ENCODE measurements around the gene AGRP.

DNA sequence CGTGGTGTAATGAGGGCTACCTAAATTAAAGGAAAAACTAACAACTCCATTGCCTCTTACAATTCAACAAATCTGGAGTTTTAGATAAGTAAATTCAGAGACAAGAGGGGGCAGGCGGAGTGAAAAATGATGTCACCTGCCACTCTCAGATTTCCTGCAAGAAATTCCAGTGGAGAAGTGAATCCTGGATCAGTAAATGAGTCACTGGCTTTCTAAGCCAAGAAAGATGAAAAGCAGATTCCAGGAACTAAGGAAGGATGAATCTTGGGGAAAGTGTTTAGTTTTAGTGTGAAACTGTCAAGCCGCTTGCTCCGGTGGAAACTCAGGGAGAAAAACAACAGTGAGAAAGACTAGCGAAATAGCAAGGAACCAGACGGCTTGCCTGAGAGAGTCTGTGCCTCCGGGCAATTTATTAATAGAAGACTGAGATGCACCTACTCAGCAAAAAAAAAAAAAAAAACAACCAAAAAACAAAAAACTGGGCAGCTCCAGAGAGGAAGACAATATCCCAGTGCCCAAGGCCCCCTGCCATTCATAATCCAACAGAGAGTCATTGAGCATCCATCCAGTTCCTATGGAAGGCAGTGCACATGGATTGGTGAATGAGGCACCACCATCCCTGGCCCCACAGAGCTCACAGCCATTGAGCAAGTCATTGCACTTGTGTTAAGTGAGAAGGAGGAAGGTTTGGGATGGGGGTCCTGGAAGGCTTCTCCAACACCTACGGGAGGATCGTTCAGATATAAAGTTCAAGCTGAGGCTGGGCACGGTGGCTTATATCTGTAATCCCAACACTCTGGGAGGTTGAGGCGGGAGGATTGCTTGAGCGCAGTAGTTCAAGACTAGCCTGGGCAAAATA is 33.2 kb upstream of the AGRP start:
- TF ChIP-seq, protein P1, sequence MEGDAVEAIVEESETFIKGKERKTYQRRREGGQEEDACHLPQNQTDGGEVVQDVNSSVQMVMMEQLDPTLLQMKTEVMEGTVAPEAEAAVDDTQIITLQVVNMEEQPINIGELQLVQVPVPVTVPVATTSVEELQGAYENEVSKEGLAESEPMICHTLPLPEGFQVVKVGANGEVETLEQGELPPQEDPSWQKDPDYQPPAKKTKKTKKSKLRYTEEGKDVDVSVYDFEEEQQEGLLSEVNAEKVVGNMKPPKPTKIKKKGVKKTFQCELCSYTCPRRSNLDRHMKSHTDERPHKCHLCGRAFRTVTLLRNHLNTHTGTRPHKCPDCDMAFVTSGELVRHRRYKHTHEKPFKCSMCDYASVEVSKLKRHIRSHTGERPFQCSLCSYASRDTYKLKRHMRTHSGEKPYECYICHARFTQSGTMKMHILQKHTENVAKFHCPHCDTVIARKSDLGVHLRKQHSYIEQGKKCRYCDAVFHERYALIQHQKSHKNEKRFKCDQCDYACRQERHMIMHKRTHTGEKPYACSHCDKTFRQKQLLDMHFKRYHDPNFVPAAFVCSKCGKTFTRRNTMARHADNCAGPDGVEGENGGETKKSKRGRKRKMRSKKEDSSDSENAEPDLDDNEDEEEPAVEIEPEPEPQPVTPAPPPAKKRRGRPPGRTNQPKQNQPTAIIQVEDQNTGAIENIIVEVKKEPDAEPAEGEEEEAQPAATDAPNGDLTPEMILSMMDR (IDR thresholded peaks at IDR 0.05; ENCODE audit: insufficient read depth, low read length) = no peak
- TF ChIP-seq, protein P2, sequence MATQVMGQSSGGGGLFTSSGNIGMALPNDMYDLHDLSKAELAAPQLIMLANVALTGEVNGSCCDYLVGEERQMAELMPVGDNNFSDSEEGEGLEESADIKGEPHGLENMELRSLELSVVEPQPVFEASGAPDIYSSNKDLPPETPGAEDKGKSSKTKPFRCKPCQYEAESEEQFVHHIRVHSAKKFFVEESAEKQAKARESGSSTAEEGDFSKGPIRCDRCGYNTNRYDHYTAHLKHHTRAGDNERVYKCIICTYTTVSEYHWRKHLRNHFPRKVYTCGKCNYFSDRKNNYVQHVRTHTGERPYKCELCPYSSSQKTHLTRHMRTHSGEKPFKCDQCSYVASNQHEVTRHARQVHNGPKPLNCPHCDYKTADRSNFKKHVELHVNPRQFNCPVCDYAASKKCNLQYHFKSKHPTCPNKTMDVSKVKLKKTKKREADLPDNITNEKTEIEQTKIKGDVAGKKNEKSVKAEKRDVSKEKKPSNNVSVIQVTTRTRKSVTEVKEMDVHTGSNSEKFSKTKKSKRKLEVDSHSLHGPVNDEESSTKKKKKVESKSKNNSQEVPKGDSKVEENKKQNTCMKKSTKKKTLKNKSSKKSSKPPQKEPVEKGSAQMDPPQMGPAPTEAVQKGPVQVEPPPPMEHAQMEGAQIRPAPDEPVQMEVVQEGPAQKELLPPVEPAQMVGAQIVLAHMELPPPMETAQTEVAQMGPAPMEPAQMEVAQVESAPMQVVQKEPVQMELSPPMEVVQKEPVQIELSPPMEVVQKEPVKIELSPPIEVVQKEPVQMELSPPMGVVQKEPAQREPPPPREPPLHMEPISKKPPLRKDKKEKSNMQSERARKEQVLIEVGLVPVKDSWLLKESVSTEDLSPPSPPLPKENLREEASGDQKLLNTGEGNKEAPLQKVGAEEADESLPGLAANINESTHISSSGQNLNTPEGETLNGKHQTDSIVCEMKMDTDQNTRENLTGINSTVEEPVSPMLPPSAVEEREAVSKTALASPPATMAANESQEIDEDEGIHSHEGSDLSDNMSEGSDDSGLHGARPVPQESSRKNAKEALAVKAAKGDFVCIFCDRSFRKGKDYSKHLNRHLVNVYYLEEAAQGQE (IDR thresholded peaks at IDR 0.05; ENCODE audit: insufficient replicate concordance, low read depth) = no peak
- TF ChIP-seq GABPA (IDR thresholded peaks at IDR 0.05; ENCODE audit: low read depth) (no peak), POLR2AphosphoS5 (IDR thresholded peaks at IDR 0.05; ENCODE audit: low read depth) (no peak)
